ENCODE data around the gene TRIM65.

- no peak for TF ChIP-seq CTCF (IDR thresholded peaks at IDR 0.05)
- no peak for TF ChIP-seq EP300 (IDR thresholded peaks at IDR 0.05)
- no peak for TF ChIP-seq POLR2A (IDR thresholded peaks at IDR 0.05; ENCODE audit: low read depth)
- TF ChIP-seq POLR2AphosphoS5 (IDR thresholded peaks at IDR 0.05) = no peak
Measured at GRCh38 chr17:75840799-75841164, 56.0 kb downstream of the TRIM65 start.

All from esophagus muscularis mucosa (tissue), 4 donors.